Suprapubic skin (tissue), 3 donors: ENCODE data around the gene ZNF77.

Experiments used
- POLR2A ChIP-seq, 2 donors: fragments of 450-650 bp; IDR thresholded peaks; one replicate each; pipeline ENCODE4 v1.6.1; 2017; ENCODE audit warnings: antibody characterized with exemption in 2 of 2, mild to moderate bottlenecking in 2 of 2, moderate library complexity in 2 of 2
- TF ChIP-seq, protein P1 (sequence below), 2 donors: fragments of 200-600 bp in 1 of 2; fragments of 450-650 bp in 1 of 2; sonication (generic) in 1 of 2; IDR thresholded peaks; one replicate each; pipeline ENCODE4 v1.5.1; 2016 to 2019; ENCODE audit warnings: antibody characterized with exemption in 2 of 2, mild to moderate bottlenecking in 1 of 2, moderate library complexity in 1 of 2

GRCh38 chr19:2933490-2933910, 11.3 kb downstream of the ZNF77 start:
- TF ChIP-seq POLR2A (IDR thresholded peaks at IDR 0.05): no peak
- TF ChIP-seq, protein P1, sequence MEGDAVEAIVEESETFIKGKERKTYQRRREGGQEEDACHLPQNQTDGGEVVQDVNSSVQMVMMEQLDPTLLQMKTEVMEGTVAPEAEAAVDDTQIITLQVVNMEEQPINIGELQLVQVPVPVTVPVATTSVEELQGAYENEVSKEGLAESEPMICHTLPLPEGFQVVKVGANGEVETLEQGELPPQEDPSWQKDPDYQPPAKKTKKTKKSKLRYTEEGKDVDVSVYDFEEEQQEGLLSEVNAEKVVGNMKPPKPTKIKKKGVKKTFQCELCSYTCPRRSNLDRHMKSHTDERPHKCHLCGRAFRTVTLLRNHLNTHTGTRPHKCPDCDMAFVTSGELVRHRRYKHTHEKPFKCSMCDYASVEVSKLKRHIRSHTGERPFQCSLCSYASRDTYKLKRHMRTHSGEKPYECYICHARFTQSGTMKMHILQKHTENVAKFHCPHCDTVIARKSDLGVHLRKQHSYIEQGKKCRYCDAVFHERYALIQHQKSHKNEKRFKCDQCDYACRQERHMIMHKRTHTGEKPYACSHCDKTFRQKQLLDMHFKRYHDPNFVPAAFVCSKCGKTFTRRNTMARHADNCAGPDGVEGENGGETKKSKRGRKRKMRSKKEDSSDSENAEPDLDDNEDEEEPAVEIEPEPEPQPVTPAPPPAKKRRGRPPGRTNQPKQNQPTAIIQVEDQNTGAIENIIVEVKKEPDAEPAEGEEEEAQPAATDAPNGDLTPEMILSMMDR (IDR thresholded peaks at IDR 0.05): no peak
